ENCODE measurements around the gene LRRC8A. TPM values are rescaled to one million over a fixed set of nuclear protein-coding genes. Genes with fewer than 3 reads are reported as not detected.

Gene LRRC8A
- total RNA-seq, 4 donors from 2014 or later, result 37.8 to 67.1 (median 47.8) TPM

- no peak for DNase-seq (ENCODE audit: low spot score)
Measured at GRCh38 chr9:128911529-128912035, 29.6 kb downstream of the LRRC8A start.

GRCh38 chr9:128912270-128912853, 30.4 kb downstream of the LRRC8A start:
- ATAC-seq (ENCODE audit: low FRiP score), result no peak
- TF ChIP-seq CTCF (IDR thresholded peaks at IDR 0.05), result no peak

More at GRCh38 chr9:128911529-128912035, 29.6 kb downstream of the LRRC8A start:
- no peak for ATAC-seq (ENCODE audit: low FRiP score)
- TF ChIP-seq CTCF (IDR thresholded peaks at IDR 0.05), result no peak

GRCh38 chr9:128913048-128913900, 31.3 kb downstream of the LRRC8A start:
- ATAC-seq (ENCODE audit: low FRiP score) (no peak), DNase-seq (ENCODE audit: low spot score) (no peak)
- TF ChIP-seq CTCF (IDR thresholded peaks at IDR 0.05), result no peak

More at GRCh38 chr9:128912270-128912853, 30.4 kb downstream of the LRRC8A start:
- DNase-seq (ENCODE audit: low spot score), result no peak

- ATAC-seq (ENCODE audit: low FRiP score), result no peak
- no peak for TF ChIP-seq CTCF (IDR thresholded peaks at IDR 0.05)
- DNase-seq (ENCODE audit: low spot score), result no peak
Measured at GRCh38 chr9:128913995-128914772, 32.3 kb downstream of the LRRC8A start.

- ATAC-seq (ENCODE audit: low FRiP score), result peak; percentile 22
- no peak for TF ChIP-seq CTCF (IDR thresholded peaks at IDR 0.05)
Measured at GRCh38 chr9:128916204-128916603, 34.3 kb downstream of the LRRC8A start.

GRCh38 chr9:128916745-128917144, 34.8 kb downstream of the LRRC8A start:
- TF ChIP-seq CTCF (IDR thresholded peaks at IDR 0.05), result no peak
- DNase-seq (ENCODE audit: low spot score), result no peak
- no peak for ATAC-seq (ENCODE audit: low FRiP score)

More at GRCh38 chr9:128916204-128916603, 34.3 kb downstream of the LRRC8A start:
- no peak for DNase-seq (ENCODE audit: low spot score)

Data from omental fat pad (tissue), 4 donors.